ENCODE measurements around the gene DLGAP1.

- TF ChIP-seq ARNTL (CRISPR knock-in tag; IDR thresholded peaks at IDR 0.05; ENCODE audit: borderline replicate concordance, low read depth) (no peak), ISL1 (CRISPR knock-in tag; IDR thresholded peaks at IDR 0.05) (no peak), PPARA (CRISPR knock-in tag; IDR thresholded peaks at IDR 0.05; ENCODE audit: borderline replicate concordance) (no peak)
Observed at GRCh38 chr18:4356929-4357328, 98.2 kb downstream of the DLGAP1 start.

Data from SK-N-SH treated with all-trans-retinoic acid at 6 μM for 48 hours (cell line).